Astrocyte of the hippocampus (primary cell): ENCODE results near the gene NUBPL.
A peak's percentile ranks its signal among the peaks of the same experiment; 100 is the strongest.
"Not testable (repeated sequence)": the region's sequence is repeated elsewhere in the genome, so short reads cannot be mapped to it uniquely, and the experiment has no call there.

ENCODE experiments used
- DNase-seq: peaks from one replicate; pipeline ENCODE4 v3.0.0; 2011; ENCODE audit warnings: low read depth, low spot score

Gene NUBPL

DNA sequence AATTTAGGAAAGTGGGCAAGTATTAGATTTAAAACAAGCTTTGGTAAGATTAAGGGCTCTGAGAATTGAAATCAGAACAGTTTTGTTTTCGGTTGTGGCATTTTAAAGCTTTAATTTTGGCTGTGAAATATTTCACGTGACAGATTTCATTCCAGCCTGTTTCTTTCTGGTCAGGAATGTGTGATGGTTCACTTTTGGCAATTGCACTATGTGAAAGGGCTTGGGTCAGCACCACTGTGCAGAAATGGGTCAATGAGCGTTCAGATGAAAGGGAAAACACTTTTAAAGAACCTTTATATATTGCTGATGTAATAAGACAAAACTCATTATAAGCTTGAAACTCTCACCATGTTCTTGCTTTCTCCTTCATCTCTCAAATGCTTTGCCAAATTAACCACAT lies 17.1 kb downstream of the NUBPL start:
- peak; percentile 8 for DNase-seq

- no peak for DNase-seq
These were observed 17.7 kb downstream of the NUBPL start for GRCh38 chr14:31578792-31579501.

- DNase-seq, result no peak
These were observed 19.0 kb downstream of the NUBPL start for GRCh38 chr14:31580234-31580633.

DNA sequence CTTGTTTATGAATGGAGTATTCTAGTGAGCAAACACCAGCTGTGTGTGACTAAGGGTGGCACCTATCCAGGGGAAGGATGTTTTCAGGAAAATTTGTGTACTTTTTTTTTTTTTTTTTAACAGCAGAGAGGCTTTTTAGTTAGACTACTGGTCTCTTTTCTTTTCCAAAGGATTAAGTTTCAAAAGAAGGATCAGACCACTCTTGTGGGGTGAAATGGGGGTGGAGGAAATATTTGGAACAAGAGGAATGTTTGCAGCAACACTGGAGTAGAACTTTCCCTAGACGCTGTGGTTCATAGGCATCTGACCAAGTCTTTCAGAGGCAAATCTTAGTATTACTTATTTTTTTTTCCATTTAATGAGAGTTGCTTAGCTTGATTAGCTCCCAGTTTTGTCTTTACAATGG lies 21.1 kb downstream of the NUBPL start:
- peak; percentile 84 for DNase-seq

GRCh38 chr14:31582836-31583452 lies 21.7 kb downstream of the NUBPL start:
- no peak for DNase-seq

DNA sequence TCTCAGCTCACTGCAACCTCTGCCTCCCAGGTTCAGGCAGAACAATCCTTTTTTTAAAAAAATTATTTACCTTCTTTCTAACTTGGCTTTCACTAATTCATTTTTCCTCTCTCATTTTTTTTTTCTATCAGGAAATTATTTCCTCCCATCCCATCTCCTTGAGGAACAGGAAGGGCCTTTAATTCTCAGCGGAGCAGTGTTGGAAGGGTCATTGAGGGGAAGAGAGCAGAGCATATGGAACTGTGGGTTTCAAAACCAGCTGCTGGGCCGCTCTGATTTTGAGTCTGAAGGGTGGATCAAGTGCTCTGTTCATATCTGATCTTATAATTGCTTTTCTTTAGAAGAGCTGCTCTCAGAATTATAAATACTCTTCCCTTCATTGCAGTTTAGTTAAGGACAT lies 29.0 kb downstream of the NUBPL start:
- no peak for DNase-seq

GRCh38 chr14:31592122-31592521 lies 30.9 kb downstream of the NUBPL start:
- DNase-seq, result no peak

DNA sequence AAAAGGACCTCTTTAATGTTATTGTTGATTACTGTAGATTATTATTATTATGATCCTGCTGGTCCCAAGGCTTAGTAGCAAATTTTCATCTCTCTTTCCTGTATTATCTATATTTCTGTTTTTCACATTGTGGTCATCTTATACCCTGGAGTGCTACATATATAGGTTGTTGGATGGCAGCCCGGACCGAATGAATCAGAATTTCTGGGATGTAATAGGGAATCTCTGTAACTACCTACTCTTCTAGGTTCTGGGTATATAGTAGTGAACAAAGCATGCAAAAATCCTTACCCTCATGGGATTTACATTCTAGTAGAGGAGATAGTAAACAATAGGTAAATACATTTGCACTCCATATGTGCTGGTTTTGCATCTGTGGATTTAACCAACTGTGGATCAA lies 31.4 kb downstream of the NUBPL start:
- DNase-seq, result no peak

GRCh38 chr14:31596342-31597095 lies 35.3 kb downstream of the NUBPL start:
- peak; percentile 6 for DNase-seq

DNA sequence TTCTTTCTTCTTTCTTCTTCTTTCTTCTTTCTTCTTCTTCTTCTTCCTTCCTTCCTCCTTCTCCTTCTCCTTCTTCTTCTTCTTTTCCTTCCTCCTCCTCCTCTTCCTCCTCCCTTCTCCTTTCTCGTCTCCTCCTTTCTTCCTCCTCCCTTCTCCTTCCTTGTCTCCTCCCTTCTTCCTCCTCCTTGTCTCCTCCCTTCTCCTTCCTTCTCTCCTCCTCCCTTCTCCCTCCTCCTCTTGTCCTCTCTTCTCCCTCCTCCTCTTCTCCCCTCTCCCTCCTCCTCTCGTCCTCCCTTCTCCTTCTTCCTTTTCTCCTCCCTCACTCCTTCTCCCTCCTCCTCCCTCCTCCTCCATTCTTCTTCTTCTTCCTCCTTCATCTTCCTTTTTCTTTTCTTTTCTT lies 44.5 kb downstream of the NUBPL start:
- DNase-seq, result no peak

DNA sequence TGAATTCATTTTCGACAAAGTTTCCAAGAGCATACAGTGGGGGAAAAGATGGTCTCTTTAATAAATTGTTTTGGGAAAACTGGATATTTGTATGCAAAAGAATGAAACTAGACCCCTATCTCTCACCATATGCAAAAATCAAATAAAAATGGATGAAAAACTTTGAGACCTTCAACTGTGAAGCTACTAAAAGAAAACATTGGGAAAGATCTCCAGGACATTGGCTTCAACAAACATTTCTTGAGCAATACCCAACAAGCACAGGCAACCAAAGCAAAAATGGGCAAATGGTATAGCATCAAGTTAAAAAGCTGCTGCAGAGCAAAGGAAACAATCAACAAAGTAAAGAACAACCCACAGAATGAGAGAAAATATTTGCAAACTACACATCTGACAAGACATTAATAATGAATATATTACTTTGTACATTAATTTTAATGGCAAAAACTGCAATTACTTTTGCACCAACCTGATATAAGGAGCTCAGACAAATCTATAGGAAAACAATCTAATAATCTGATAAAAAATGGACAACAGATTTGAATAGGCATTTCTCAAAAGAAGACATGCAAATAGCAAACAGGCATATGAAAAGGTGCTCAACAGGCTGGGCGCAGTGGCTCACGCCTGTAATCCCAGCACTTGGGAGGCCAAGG lies 50.7 kb downstream of the NUBPL start:
- no peak for DNase-seq

GRCh38 chr14:31613188-31613587 lies 52.0 kb downstream of the NUBPL start:
- DNase-seq, result no peak

GRCh38 chr14:31618884-31619283 lies 57.7 kb downstream of the NUBPL start:
- not testable (repeated sequence) for DNase-seq

DNA sequence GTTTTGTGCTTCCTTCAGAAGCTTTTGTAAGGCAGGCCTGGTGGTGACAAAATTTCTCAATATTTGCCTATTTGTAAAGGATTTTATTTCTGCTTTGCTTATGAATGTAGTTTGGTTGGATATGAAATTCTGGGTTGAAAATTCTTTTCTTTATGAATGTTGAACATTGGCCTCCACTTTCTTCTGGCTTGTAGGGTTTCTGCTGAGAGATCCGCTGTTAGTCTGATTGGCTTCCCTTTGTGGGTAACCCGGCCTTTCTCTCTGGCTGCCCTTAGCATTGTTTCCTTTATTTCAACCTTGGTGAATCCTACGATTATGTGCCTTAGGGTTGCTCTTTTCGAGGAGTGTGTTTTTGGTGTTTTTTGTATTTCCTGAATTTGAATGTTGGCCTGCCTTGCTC lies 58.2 kb downstream of the NUBPL start:
- DNase-seq, result no peak

GRCh38 chr14:31620898-31621297 lies 59.7 kb downstream of the NUBPL start:
- DNase-seq, result not testable (repeated sequence)

- no peak for DNase-seq
These were observed 60.9 kb downstream of the NUBPL start for GRCh38 chr14:31622060-31622459.

DNA sequence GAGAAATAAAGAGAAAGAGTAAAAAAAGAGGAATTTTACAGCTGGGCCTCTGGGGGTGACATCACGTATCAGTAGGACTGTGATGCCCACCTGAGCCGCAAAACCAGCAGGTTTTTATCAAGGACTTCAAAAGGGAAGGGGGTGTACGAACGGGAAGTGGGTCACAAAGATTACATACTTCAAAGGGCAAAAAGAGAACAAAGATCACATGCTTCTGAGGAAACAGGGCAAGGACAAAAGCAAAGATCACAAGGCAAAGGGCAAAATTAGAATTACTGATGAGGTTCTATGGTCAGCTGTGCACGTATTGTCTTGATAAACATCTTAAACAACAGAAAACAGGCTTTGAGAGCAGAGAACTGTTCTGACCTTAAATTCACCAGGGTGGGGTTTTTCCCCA lies 91.7 kb downstream of the NUBPL start:
- not testable (repeated sequence) for DNase-seq

DNA sequence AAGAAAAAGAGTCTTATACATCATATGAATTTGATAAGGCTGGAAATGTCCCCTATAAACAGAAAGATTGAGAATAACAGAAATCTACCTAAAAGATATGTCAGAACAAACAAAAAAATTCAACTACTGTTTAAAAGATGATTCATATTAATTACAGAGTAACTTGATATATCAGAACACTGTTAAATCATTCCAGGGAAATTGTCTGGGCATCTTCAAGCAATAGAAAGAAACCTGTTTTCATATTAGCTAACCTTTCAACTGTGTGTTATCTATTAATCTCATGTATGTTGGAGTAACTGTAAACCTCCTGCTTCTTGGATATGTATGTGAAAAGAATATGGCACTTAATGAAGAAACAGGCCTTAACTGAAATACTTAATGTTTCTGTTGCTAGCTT lies 96.7 kb downstream of the NUBPL start:
- no peak for DNase-seq

- no peak for DNase-seq
These were observed 98.1 kb downstream of the NUBPL start for GRCh38 chr14:31659278-31659677.

DNA sequence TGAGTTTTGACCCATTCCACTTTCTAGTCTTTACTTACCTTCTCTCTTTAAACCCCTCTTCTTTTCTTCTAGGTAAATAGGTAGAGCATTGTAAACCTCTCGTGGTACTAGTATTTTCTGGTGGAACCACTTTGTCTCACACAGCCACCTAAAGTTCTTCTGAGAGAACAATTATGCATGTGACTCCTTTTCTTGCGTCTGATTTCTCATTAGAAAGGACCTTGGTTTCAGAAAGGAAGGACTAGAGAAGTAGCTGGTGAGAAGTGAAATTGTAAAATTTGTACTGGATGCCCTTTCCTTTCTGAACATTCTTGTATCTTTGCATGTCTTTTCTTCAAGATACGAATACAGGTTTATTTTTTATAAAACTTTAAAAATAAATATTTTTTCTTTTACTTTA lies 99.0 kb downstream of the NUBPL start:
- no peak for DNase-seq

- DNase-seq, result no peak
These were observed 99.5 kb downstream of the NUBPL start for GRCh38 chr14:31660728-31661127.

DNA sequence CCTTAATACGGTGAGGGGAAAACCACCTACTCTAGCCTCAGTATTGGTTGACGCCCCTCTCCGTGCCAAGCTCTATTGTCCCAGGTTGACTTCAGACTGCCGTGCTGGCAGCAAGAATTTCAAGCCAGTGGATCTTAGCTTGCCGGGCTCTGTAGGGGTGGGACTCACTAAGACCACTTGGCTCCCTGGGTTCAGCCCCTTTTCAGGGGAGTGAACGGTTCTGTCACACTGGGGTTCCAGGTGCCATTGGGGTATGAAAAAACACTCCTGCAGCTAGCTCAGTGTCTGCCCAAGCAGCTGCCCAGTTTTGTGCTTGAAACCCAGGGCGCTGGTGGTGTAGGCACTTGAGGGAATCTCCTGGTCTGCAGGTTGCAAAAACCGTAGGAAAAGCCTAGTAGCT lies 107.1 kb downstream of the NUBPL start:
- DNase-seq, result no peak
